Esophagus muscularis mucosa (tissue), 3 donors: ENCODE results near the gene USP9X.

ENCODE experiments used
- CTCF ChIP-seq, 3 experiments: fragments of 200-600 bp in 2 of 3; fragments of 450-650 bp in 1 of 3; sonication (generic) in 2 of 3; IDR thresholded peaks; one replicate each; pipeline ENCODE4 v1.5.1; 2017 to 2019; ENCODE audit warnings: antibody characterized with exemption in 3 of 3, mild to moderate bottlenecking in 2 of 3, moderate library complexity in 1 of 3
- POLR2AphosphoS5 ChIP-seq, 2 donors: sonication (generic); formaldehyde crosslinking; IDR thresholded peaks; one replicate each; pipeline ENCODE4 v1.6.1; 2017; ENCODE audit warnings: antibody characterized with exemption in 2 of 2

- TF ChIP-seq POLR2AphosphoS5 (IDR thresholded peaks at IDR 0.05) (no peak), CTCF (IDR thresholded peaks at IDR 0.05) (no peak)
These were observed 8.5 kb upstream of the USP9X start for GRCh38 chrX:41076742-41077141.
